Loucy (cell line): Measurements from ENCODE around the gene KIF14.

Experiments used
- H2AFZ ChIP-seq: fragments of 200-600 bp; sonication (generic); 2 replicates; pipeline ENCODE4 v1.6.0; 2016; ENCODE audit warnings: antibody characterized with exemption, mild to moderate bottlenecking, low read length, moderate library complexity
- H3F3A ChIP-seq: fragments of 200-600 bp; 2 replicates; pipeline ENCODE4 v1.6.0; 2016; ENCODE audit warnings: antibody characterized with exemption, low read depth, mild to moderate bottlenecking
- H3K27me3 ChIP-seq: fragments of 200-600 bp; sonication (generic); 2 replicates; pipeline ENCODE4 v1.6.1; 2014; ENCODE audit warnings: low read length, mild to moderate bottlenecking; ENCODE audit not compliant: insufficient read depth, poor library complexity, severe bottlenecking
- H3K36me3 ChIP-seq: fragments of 200-600 bp; sonication (generic); 2 replicates; pipeline ENCODE4 v1.6.1; 2016; ENCODE audit warnings: low read length; ENCODE audit not compliant: insufficient read depth
- H3K4me1 ChIP-seq: fragments of 200-600 bp; sonication (generic); 2 replicates; pipeline ENCODE4 v1.5.1; 2014; ENCODE audit warnings: low read length, mild to moderate bottlenecking; ENCODE audit not compliant: insufficient read depth, poor library complexity, severe bottlenecking
- H3K4me2 ChIP-seq: fragments of 200-600 bp; sonication (generic); 2 replicates; pipeline ENCODE4 v1.6.0; 2014; ENCODE audit warnings: antibody characterized with exemption, low read length, low read depth, mild to moderate bottlenecking; ENCODE audit not compliant: poor library complexity, severe bottlenecking
- H3K4me3 ChIP-seq: fragments of 200-600 bp; sonication (generic); 2 replicates; pipeline ENCODE4 v1.5.1; 2014; ENCODE audit warnings: low read length, mild to moderate bottlenecking, mixed read lengths; ENCODE audit not compliant: poor library complexity, severe bottlenecking
- H3K79me2 ChIP-seq: fragments of 200-600 bp; sonication (generic); 2 replicates; pipeline ENCODE4 v1.6.1; 2014; ENCODE audit warnings: low read length; ENCODE audit not compliant: insufficient read depth
- H3K9ac ChIP-seq: fragments of 200-600 bp; sonication (generic); 2 replicates; pipeline ENCODE4 v1.6.0; 2014; ENCODE audit warnings: mild to moderate bottlenecking, low read depth, low read length, moderate library complexity; ENCODE audit not compliant: poor library complexity, severe bottlenecking
- H3K9me2 ChIP-seq: fragments of 200-600 bp; sonication (generic); replicated peaks from 2 replicates; pipeline ENCODE4 v1.6.1; 2016; ENCODE audit warnings: low read depth, low read length, mixed read lengths
- H3K9me3 ChIP-seq: fragments of 200-600 bp; sonication (generic); 2 replicates; pipeline ENCODE4 v1.6.1; 2014; ENCODE audit warnings: mild to moderate bottlenecking, antibody characterized with exemption, low read length, low read depth; ENCODE audit not compliant: insufficient read depth
- H4K20me1 ChIP-seq: fragments of 200-600 bp; sonication (generic); 2 replicates; pipeline ENCODE4 v1.6.0; 2014; ENCODE audit warnings: antibody characterized with exemption, low read length, mild to moderate bottlenecking; ENCODE audit not compliant: insufficient read depth, poor library complexity, severe bottlenecking
- CTCF ChIP-seq: fragments of 200-600 bp; sonication (generic); conservative IDR thresholded peaks from 2 replicates; pipeline ENCODE4 v1.5.1; 2014; ENCODE audit warnings: mild to moderate bottlenecking, antibody characterized with exemption, low read length
- EZH2phosphoT487 ChIP-seq: fragments of 200-600 bp; IDR thresholded peaks from 2 replicates; pipeline ENCODE4 v1.6.1; 2018; ENCODE audit warnings: antibody characterized with exemption, mild to moderate bottlenecking, moderate library complexity, borderline replicate concordance

Gene KIF14

DNA sequence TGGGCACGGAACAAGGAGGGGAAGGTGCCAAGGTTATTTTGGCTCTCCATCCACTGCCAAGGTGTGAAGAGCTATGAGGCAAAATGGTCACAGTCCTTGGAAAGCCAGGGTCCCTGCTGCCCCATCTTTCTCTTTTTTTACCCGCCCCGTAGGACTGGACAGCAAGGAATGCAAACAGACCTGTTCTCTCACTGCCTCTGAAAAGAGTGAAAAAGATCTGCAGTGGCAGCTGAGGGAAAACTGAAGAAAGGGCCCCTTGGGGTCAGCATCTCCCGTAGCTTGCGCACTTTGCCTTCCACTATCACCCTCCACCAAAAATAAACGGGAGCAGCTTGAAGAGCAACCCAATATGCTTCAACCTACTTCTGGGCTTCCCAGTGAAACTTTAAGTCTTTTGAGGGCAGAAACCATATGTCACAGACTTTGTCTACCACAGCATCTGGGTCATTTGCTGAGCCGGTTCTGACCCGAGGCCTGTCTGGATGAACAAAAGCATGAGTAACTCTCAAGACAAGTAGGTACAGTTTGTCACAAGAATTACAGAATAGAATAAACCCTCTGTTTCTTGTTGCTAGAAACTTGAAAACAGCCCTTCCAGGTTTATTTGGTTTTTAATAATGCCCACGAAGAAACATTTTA, 9.4 kb upstream of the KIF14 start:
- TF ChIP-seq CTCF (no peak), EZH2phosphoT487 (no peak)
- Histone ChIP-seq H4K20me1 (no peaks in the 10 kb centered on the region), H3K9ac (no peak overlapping the region), H3K27me3 (no peaks in the 10 kb centered on the region), H3K36me3 (no peaks in the 10 kb centered on the region), H3K9me2 (no peaks in the 10 kb centered on the region), H3F3A (no peaks in the 10 kb centered on the region), H3K4me3 (no peak overlapping the region), H3K79me2 (no peaks in the 10 kb centered on the region), H3K4me1 (peaks cover 7% of the 10 kb centered on the region), H2AFZ (no peak overlapping the region), H3K4me2 (no peak overlapping the region), H3K9me3 (no peaks in the 10 kb centered on the region)

- H3K4me3 ChIP-seq = no peak overlapping the region
- no peak overlapping the region for H3K4me2 ChIP-seq
- no peaks in the 10 kb centered on the region for H3K9me3 ChIP-seq
- no peak overlapping the region for H2AFZ ChIP-seq
- no peaks in the 10 kb centered on the region for H4K20me1 ChIP-seq
- H3K27me3 ChIP-seq = no peaks in the 10 kb centered on the region
- TF ChIP-seq EZH2phosphoT487 (no peak), CTCF (no peak)
- no peaks in the 10 kb centered on the region for H3K79me2 ChIP-seq
- peaks cover 3% of the 10 kb centered on the region; the same call in 1 of the 2 replicates for H3F3A ChIP-seq
- H3K36me3 ChIP-seq = no peaks in the 10 kb centered on the region
- no peaks in the 10 kb centered on the region for H3K9me2 ChIP-seq
- peaks cover 12% of the 10 kb centered on the region for H3K4me1 ChIP-seq
- H3K9ac ChIP-seq = no peak overlapping the region
Measured at GRCh38 chr1:200628223-200628881, 7.8 kb upstream of the KIF14 start.

- Histone ChIP-seq H3K4me2 (no peak overlapping the region), H3K4me3 (no peak overlapping the region)
- TF ChIP-seq EZH2phosphoT487 = no peak
Measured at GRCh38 chr1:200627575-200628222, 7.1 kb upstream of the KIF14 start.

More at GRCh38 chr1:200627575-200628222, 7.1 kb upstream of the KIF14 start:
- H3F3A ChIP-seq = peaks cover 3% of the 10 kb centered on the region; the same call in 1 of the 2 replicates
- no peak overlapping the region for H3K9ac ChIP-seq
- no peaks in the 10 kb centered on the region for H3K9me3 ChIP-seq
- H3K4me1 ChIP-seq = peaks cover 18% of the 10 kb centered on the region
- no peaks in the 10 kb centered on the region for H3K79me2 ChIP-seq
- no peaks in the 10 kb centered on the region for H3K27me3 ChIP-seq
- H2AFZ ChIP-seq = 0 out of 2 replicates have a peak overlapping the region, but pooled peaks have one; percentile 13
- H3K9me2 ChIP-seq = no peaks in the 10 kb centered on the region
- H4K20me1 ChIP-seq = no peaks in the 10 kb centered on the region
- no peaks in the 10 kb centered on the region for H3K36me3 ChIP-seq
